DMS 273 treated with DMSO at 0.1 percent for 48 hours (cell line): Measurements from ENCODE around the gene MT2A.
"Not testable (repeated sequence)": the region's sequence is repeated elsewhere in the genome, so short reads cannot be mapped to it uniquely, and the experiment has no call there.

Experiments used
- DNase-seq: peaks from one replicate; lab custom pipeline; 2025; lab: John Stamatoyannopoulos, UW

The MT2A gene

GRCh38 chr16:56621665-56622445 is 13.5 kb downstream of the MT2A start:
- not testable (repeated sequence) for DNase-seq

GRCh38 chr16:56623184-56623583 is 14.8 kb downstream of the MT2A start:
- not testable (repeated sequence) for DNase-seq

- no peak for DNase-seq
Measured at GRCh38 chr16:56623637-56624036, 15.3 kb downstream of the MT2A start.

- no peak for DNase-seq
Measured at GRCh38 chr16:56625140-56625942, 17.0 kb downstream of the MT2A start, which contains the start of gene MT1E. MT1E (plus strand) TSS chr16:56625781; CDS start chr16:56625852, 71 bp downstream.

GRCh38 chr16:56625943-56626654 is 17.7 kb downstream of the MT2A start:
- no peak for DNase-seq

- no peak for DNase-seq
Measured at GRCh38 chr16:56626685-56627084, 18.3 kb downstream of the MT2A start.

GRCh38 chr16:56628486-56629350 is 20.3 kb downstream of the MT2A start:
- no peak for DNase-seq

GRCh38 chr16:56629531-56629930 is 21.1 kb downstream of the MT2A start:
- no peak for DNase-seq

GRCh38 chr16:56630134-56630533 is 21.8 kb downstream of the MT2A start:
- no peak for DNase-seq

GRCh38 chr16:56631197-56631596 is 22.8 kb downstream of the MT2A start:
- no peak for DNase-seq

- no peak for DNase-seq
Measured at GRCh38 chr16:56631832-56632155, 23.4 kb downstream of the MT2A start.

GRCh38 chr16:56632156-56632847 is 23.9 kb downstream of the MT2A start, which contains the start of gene MT1M:
MT1M (plus strand) TSS chr16:56632659; CDS start chr16:56632732, 73 bp downstream.
- no peak for DNase-seq

- DNase-seq, result no peak
Measured at GRCh38 chr16:56632848-56633365, 24.5 kb downstream of the MT2A start.

GRCh38 chr16:56633535-56633934 is 25.2 kb downstream of the MT2A start:
- no peak for DNase-seq

- no peak for DNase-seq
Measured at GRCh38 chr16:56634715-56635440, 26.5 kb downstream of the MT2A start.

GRCh38 chr16:56635441-56635967 is 27.1 kb downstream of the MT2A start:
- no peak for DNase-seq

- no peak for DNase-seq
Measured at GRCh38 chr16:56636616-56637413, 28.4 kb downstream of the MT2A start.

- DNase-seq, result no peak
Measured at GRCh38 chr16:56637814-56638750, 29.7 kb downstream of the MT2A start, which contains the start of gene MT1A. MT1A (plus strand) TSS chr16:56638666; CDS start chr16:56638739, 73 bp downstream.
